BLaER1 (cell line): ENCODE measurements around the gene NAGPA.

Source experiments
- H3K27ac ChIP-seq: shearing (Covaris generic); formaldehyde crosslinking; 2 replicates; pipeline ENCODE4 v1.8.1; 2022
- H3K27me3 ChIP-seq: shearing (Covaris generic); formaldehyde crosslinking; 2 replicates; pipeline ENCODE4 v1.8.1; 2022
- H3K36me3 ChIP-seq: shearing (Covaris generic); formaldehyde crosslinking; 2 replicates; pipeline ENCODE4 v1.8.1; 2022
- H3K4me1 ChIP-seq: shearing (Covaris generic); formaldehyde crosslinking; 2 replicates; pipeline ENCODE4 v1.8.1; 2022
- H3K4me2 ChIP-seq: shearing (Covaris generic); formaldehyde crosslinking; 2 replicates; pipeline ENCODE4 v1.8.1; 2022
- H3K4me3 ChIP-seq: shearing (Covaris generic); formaldehyde crosslinking; 2 replicates; pipeline ENCODE4 v1.8.1; 2022
- H3K9ac ChIP-seq: shearing (Covaris generic); formaldehyde crosslinking; 2 replicates; pipeline ENCODE4 v1.8.1; 2022
- H3K9me3 ChIP-seq: shearing (Covaris generic); formaldehyde crosslinking; 2 replicates; pipeline ENCODE4 v1.8.1; 2022
- H4K20me1 ChIP-seq: shearing (Covaris generic); formaldehyde crosslinking; 2 replicates; pipeline ENCODE4 v1.8.1; 2022
- Cebpa-rat ChIP-seq: shearing (Covaris generic); IDR thresholded peaks from 2 replicates; pipeline ENCODE4 v1.8.1; 2022

Gene NAGPA

DNA sequence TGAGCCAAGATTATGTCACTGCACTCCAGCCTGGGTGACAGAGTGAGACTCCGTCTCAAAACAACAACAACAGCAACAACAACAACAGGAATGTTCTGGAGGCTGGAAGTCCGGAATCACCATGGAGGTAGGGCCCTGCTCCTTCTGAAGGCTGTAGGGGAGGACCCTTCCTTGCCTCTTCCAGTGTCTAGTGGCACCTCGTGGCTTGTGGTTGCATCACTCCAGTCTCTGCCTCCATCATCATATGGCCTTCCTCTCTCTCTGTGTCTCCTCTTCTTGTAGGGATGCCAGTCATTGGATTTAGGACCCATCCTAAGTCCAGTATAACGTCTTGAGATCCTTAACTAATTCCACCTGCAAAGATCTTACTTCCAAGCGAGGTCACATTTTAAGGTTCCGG is 14.0 kb downstream of the NAGPA start:
- H3K4me1 ChIP-seq, result peaks cover 13% of the 10 kb centered on the region
- no peaks in the 10 kb centered on the region for H3K9me3 ChIP-seq
- no peak for TF ChIP-seq Cebpa-rat
- H3K27me3 ChIP-seq, result no peaks in the 10 kb centered on the region
- no peaks in the 10 kb centered on the region for H4K20me1 ChIP-seq
- H3K4me2 ChIP-seq, result no peak overlapping the region
- H3K9ac ChIP-seq, result no peak overlapping the region
- H3K36me3 ChIP-seq, result no peaks in the 10 kb centered on the region
- no peak overlapping the region for H3K4me3 ChIP-seq
- no peak overlapping the region for H3K27ac ChIP-seq

DNA sequence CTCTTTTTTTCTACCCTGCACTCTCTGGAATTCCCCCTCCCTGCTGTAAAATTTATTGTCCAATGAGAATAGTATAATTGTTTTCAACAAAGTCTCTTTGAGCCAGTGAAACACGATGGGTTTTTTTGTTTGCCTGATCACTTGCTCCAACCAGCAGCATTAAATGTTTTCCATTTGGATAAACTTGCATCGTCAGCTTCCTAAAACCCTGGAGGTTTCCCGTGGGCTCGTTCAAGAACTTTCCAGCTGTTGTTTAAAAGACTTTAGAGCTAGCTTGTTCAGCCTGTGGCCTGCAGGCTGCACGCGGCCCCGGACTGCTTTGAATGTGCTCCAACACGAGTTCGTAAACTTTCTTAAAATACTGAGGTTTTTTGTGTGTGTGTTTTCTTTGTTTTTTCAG is 14.9 kb downstream of the NAGPA start:
- no peak overlapping the region for H3K27ac ChIP-seq
- no peak overlapping the region for H3K4me3 ChIP-seq
- no peak for TF ChIP-seq Cebpa-rat
- no peaks in the 10 kb centered on the region for H3K36me3 ChIP-seq
- no peaks in the 10 kb centered on the region for H3K27me3 ChIP-seq
- peaks cover 13% of the 10 kb centered on the region for H3K4me1 ChIP-seq
- no peaks in the 10 kb centered on the region for H3K9me3 ChIP-seq
- H3K9ac ChIP-seq, result no peak overlapping the region
- no peaks in the 10 kb centered on the region for H4K20me1 ChIP-seq
- H3K4me2 ChIP-seq, result no peak overlapping the region

GRCh38 chr16:5017678-5017969 is 16.1 kb downstream of the NAGPA start:
- Histone ChIP-seq H3K4me1 (peaks cover 13% of the 10 kb centered on the region), H3K4me3 (no peak overlapping the region), H3K9ac (no peak overlapping the region), H3K4me2 (no peak overlapping the region), H3K27me3 (no peaks in the 10 kb centered on the region), H3K27ac (no peak overlapping the region), H4K20me1 (no peaks in the 10 kb centered on the region), H3K36me3 (no peaks in the 10 kb centered on the region), H3K9me3 (no peaks in the 10 kb centered on the region)
- no peak for TF ChIP-seq Cebpa-rat

DNA sequence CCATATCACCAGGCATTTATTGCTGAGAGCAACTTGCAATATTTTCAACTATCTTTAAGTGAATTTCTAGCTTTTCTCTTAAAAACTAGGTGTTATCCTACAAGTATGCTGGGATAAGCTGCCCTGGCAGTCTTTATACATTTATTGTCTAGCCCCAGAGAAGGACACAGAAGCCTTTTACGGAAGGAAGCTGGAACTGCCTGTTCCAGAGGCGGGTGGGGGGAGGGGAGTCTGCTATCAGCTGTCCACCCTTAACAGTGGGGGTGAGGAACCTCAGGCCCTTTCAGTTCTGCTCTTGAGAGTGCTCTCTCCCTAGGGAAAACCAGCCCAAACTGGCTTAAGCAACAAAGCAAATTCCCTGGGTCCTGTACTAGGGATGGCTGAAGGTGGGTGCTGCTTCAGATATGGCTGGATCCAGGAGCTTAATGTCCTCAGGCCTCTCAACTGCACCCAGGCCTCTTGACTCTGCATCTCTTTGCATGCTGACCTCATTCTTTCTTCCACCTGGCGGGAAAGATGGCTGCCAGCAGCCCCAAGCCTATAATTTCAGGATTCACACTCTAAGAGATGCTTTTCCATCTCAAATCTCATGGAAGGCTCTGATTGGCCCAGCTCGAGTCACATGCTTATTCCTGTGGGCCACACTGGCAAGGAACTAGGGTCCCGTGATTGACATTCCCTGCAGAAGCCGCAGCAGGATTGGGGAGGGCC is 16.6 kb downstream of the NAGPA start:
- TF ChIP-seq Cebpa-rat, result no peak
- no peaks in the 10 kb centered on the region for H3K36me3 ChIP-seq
- no peak overlapping the region for H3K4me3 ChIP-seq
- no peak overlapping the region for H3K9ac ChIP-seq
- peaks cover 13% of the 10 kb centered on the region for H3K4me1 ChIP-seq
- H3K4me2 ChIP-seq, result no peak overlapping the region
- no peaks in the 10 kb centered on the region for H3K9me3 ChIP-seq
- H4K20me1 ChIP-seq, result no peaks in the 10 kb centered on the region
- no peak overlapping the region for H3K27ac ChIP-seq
- no peaks in the 10 kb centered on the region for H3K27me3 ChIP-seq

GRCh38 chr16:5015887-5016286 is 17.8 kb downstream of the NAGPA start:
- no peak overlapping the region for H3K9ac ChIP-seq
- H3K36me3 ChIP-seq, result no peaks in the 10 kb centered on the region
- no peak for TF ChIP-seq Cebpa-rat
- peaks cover 9% of the 10 kb centered on the region for H3K4me1 ChIP-seq
- no peak overlapping the region for H3K4me2 ChIP-seq
- H3K9me3 ChIP-seq, result no peaks in the 10 kb centered on the region
- H4K20me1 ChIP-seq, result no peaks in the 10 kb centered on the region
- H3K4me3 ChIP-seq, result no peak overlapping the region
- H3K27ac ChIP-seq, result no peak overlapping the region
- H3K27me3 ChIP-seq, result no peaks in the 10 kb centered on the region

GRCh38 chr16:5015351-5015750 is 18.4 kb downstream of the NAGPA start:
- no peak for TF ChIP-seq Cebpa-rat
- no peak overlapping the region for H3K4me3 ChIP-seq
- no peaks in the 10 kb centered on the region for H3K27me3 ChIP-seq
- H4K20me1 ChIP-seq, result no peaks in the 10 kb centered on the region
- no peak overlapping the region for H3K27ac ChIP-seq
- no peak overlapping the region for H3K4me2 ChIP-seq
- H3K36me3 ChIP-seq, result no peaks in the 10 kb centered on the region
- H3K9ac ChIP-seq, result no peak overlapping the region
- peaks cover 4% of the 10 kb centered on the region for H3K4me1 ChIP-seq
- H3K9me3 ChIP-seq, result no peaks in the 10 kb centered on the region

DNA sequence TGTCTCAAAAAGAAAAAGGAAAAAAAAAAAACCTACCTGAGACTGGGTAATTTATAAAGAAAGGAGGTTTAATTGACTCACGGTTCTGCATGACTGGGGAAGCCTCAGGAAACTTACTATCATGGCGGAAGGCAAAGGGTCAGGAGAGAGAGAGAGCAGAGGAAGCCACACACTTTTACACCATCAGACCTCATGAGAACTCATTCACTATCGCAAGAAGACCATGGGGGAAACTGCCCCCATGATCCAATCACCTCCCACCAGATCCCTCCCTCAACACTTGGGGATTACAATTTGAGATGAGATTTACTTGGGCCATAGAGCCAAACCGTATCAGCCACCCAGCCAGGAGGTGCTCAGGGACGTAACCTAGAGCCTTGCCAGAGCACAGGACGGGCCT is 20.8 kb downstream of the NAGPA start:
- H3K9me3 ChIP-seq, result no peaks in the 10 kb centered on the region
- H3K4me2 ChIP-seq, result no peak overlapping the region
- H3K9ac ChIP-seq, result no peak overlapping the region
- no peak overlapping the region for H3K27ac ChIP-seq
- TF ChIP-seq Cebpa-rat, result no peak
- H3K4me3 ChIP-seq, result no peak overlapping the region
- H3K4me1 ChIP-seq, result no peaks in the 10 kb centered on the region
- no peaks in the 10 kb centered on the region for H3K36me3 ChIP-seq
- H4K20me1 ChIP-seq, result no peaks in the 10 kb centered on the region
- H3K27me3 ChIP-seq, result no peaks in the 10 kb centered on the region

DNA sequence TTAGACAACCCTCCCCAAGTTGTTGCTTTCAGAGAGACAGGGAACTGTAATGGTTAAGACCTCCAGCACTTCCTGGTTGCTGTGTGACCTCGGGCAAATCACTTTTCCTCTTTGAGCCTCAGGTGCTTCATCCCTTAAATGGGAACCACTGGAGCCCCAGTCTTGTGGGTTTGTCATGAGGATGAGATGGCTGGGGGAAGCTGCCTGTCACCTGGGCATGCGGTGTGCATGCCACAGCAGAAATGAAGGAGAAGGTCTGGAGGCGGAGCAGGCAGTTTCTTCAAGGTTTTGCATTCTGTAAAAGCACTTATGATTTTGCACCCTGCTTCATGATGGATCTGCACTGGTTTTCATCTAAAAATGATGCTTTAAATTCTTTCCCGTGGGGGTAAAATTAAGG is 22.1 kb downstream of the NAGPA start:
- H3K36me3 ChIP-seq, result no peaks in the 10 kb centered on the region
- no peaks in the 10 kb centered on the region for H4K20me1 ChIP-seq
- no peak overlapping the region for H3K9ac ChIP-seq
- H3K27me3 ChIP-seq, result no peaks in the 10 kb centered on the region
- no peak overlapping the region for H3K27ac ChIP-seq
- H3K4me2 ChIP-seq, result no peak overlapping the region
- H3K4me3 ChIP-seq, result no peak overlapping the region
- no peak for TF ChIP-seq Cebpa-rat
- no peaks in the 10 kb centered on the region for H3K9me3 ChIP-seq
- H3K4me1 ChIP-seq, result no peaks in the 10 kb centered on the region

DNA sequence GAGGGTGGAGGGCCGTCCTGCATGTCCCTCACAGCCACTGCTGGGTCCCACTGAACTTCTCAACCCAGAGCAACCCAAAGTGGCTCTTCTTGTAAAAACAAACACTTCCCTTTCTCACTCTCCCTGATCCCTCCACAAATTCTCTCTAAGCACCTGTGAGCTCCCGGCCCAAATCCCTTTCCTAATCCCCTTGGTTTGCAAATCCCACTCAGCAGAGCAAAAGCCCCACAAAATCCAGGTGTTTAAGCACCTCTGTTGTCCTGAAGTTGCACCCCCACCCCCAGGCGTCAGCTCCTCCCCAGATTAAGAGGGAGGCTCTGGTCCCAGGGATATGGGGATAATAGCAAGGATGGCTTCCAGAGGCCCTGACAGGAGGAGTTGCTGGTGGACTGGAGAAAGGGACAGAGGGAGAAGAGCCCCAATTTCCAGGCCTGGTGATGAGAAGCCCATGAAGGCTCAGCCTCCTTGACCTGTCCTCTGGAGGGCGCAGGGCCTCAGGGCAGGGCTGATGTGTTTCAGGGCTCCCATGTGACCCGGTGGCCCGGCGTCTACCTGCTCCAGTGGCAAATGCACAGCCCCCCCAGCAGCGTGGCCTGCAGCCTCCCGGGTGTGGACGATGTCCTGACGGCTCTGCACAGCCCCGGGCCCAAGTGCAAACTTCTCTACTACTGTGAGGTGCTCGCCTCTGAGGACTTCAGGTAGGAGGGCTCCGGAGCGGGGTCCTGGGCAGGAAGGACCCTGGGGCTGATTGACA is 23.0 kb downstream of the NAGPA start:
- no peak overlapping the region for H3K4me3 ChIP-seq
- H3K9me3 ChIP-seq, result no peaks in the 10 kb centered on the region
- H3K27me3 ChIP-seq, result no peaks in the 10 kb centered on the region
- H3K4me2 ChIP-seq, result no peak overlapping the region
- H3K36me3 ChIP-seq, result no peaks in the 10 kb centered on the region
- H3K27ac ChIP-seq, result no peak overlapping the region
- H3K9ac ChIP-seq, result no peak overlapping the region
- no peaks in the 10 kb centered on the region for H3K4me1 ChIP-seq
- no peaks in the 10 kb centered on the region for H4K20me1 ChIP-seq
- no peak for TF ChIP-seq Cebpa-rat

GRCh38 chr16:5008311-5008731 is 25.4 kb downstream of the NAGPA start:
- TF ChIP-seq Cebpa-rat, result no peak

DNA sequence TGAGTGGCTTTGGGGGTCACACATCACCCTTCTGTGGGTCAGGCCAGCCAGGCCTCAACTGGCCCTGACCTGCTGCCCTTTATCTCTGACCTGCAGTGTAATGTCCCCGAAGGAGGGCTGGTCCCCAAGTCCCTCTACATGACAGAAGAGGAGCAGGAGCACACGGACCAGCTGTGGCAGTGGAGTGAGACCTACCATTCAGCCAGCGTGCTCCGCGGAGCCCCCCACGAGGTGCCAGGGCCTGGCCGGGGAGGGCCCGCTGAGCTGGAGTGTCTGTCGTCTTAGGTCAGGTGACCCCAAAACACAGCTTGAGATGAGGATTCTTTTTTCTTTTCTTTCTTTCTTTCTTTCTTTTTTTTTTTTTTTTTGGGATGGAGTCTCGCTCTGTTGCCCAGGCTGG is 26.5 kb downstream of the NAGPA start:
- Histone ChIP-seq H3K27me3 (no peaks in the 10 kb centered on the region), H4K20me1 (no peaks in the 10 kb centered on the region), H3K4me1 (no peaks in the 10 kb centered on the region), H3K9ac (no peak overlapping the region), H3K4me3 (no peak overlapping the region), H3K9me3 (no peaks in the 10 kb centered on the region), H3K4me2 (no peak overlapping the region), H3K27ac (no peak overlapping the region), H3K36me3 (no peaks in the 10 kb centered on the region)
- no peak for TF ChIP-seq Cebpa-rat

More at GRCh38 chr16:5008311-5008731, 25.4 kb downstream of the NAGPA start:
- Histone ChIP-seq H3K27ac (no peak overlapping the region), H3K27me3 (no peaks in the 10 kb centered on the region), H3K36me3 (no peaks in the 10 kb centered on the region), H4K20me1 (no peaks in the 10 kb centered on the region), H3K4me2 (no peak overlapping the region), H3K9ac (no peak overlapping the region), H3K9me3 (no peaks in the 10 kb centered on the region), H3K4me3 (no peak overlapping the region), H3K4me1 (no peaks in the 10 kb centered on the region)
